ENCODE measurements around the gene APP.

Gene APP

DNA sequence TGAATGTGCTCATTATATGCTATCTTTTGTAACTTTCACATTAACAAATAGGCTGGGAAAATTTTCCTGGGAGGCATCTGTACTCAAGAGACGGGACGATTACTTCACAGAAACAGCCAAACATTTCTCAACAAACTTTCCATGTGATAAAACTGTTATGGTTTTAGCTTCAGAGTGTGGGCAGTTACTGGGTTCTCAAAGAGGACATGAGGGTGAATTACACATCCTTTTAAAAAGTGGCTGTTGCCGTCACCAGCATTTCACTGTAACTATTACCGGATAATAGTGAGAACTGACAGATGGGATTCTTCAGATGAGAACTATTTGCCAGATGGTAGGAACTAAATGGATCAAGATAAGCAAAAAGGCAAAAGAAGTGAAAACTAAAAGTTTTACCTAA is 109.1 kb downstream of the APP start:
- FAIRE-seq = no peak
- TF ChIP-seq, protein P1, sequence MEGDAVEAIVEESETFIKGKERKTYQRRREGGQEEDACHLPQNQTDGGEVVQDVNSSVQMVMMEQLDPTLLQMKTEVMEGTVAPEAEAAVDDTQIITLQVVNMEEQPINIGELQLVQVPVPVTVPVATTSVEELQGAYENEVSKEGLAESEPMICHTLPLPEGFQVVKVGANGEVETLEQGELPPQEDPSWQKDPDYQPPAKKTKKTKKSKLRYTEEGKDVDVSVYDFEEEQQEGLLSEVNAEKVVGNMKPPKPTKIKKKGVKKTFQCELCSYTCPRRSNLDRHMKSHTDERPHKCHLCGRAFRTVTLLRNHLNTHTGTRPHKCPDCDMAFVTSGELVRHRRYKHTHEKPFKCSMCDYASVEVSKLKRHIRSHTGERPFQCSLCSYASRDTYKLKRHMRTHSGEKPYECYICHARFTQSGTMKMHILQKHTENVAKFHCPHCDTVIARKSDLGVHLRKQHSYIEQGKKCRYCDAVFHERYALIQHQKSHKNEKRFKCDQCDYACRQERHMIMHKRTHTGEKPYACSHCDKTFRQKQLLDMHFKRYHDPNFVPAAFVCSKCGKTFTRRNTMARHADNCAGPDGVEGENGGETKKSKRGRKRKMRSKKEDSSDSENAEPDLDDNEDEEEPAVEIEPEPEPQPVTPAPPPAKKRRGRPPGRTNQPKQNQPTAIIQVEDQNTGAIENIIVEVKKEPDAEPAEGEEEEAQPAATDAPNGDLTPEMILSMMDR (IDR thresholded peaks at IDR 0.05; ENCODE audit: insufficient read depth, missing control alignments) = no peak

GRCh38 chr21:26060335-26061115 is 110.0 kb downstream of the APP start:
- FAIRE-seq (no peak), DNase-seq (ENCODE audit: insufficient read length, low spot score) (no peak)
- TF ChIP-seq, protein P1 (IDR thresholded peaks at IDR 0.05; ENCODE audit: insufficient read depth, missing control alignments) = no peak

More for the DNA sequence above, 109.1 kb downstream of the APP start:
- DNase-seq (ENCODE audit: insufficient read length, low spot score) = no peak

DNA sequence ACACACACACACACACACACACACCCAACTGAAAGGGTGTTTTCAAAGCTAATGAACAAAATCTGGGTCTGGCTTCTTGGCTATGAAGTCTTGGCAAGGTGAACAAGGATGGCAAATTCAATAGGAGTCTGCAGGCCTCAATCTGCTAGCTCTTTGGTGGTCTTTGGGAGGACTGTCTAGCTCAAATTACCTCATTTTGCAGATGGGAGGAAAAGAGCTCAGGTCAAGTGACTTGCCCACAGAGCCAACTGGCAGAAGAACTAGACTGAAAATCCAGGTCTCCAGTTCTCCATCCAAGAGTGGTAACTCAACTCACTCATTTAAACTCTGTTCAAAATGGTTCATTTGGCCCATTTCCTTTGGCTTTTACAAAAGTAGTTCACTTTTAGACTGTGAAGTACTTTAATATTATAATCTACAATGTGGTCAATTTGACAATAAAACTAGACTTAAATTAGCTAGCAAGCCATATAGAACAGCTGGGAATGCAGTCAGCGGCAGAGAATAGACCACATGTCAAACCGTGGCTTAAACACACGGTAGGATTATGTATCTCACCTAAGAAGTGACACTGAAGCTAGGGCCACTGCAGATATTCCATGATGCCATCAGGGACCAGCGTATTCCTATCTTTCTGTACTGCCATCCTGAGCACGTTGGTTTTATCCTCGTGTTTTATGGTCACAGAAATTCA is 112.9 kb downstream of the APP start:
- FAIRE-seq = no peak
- DNase-seq (ENCODE audit: insufficient read length, low spot score) = no peak
- TF ChIP-seq, protein P1 (IDR thresholded peaks at IDR 0.05; ENCODE audit: insufficient read depth, missing control alignments) = no peak

DNA sequence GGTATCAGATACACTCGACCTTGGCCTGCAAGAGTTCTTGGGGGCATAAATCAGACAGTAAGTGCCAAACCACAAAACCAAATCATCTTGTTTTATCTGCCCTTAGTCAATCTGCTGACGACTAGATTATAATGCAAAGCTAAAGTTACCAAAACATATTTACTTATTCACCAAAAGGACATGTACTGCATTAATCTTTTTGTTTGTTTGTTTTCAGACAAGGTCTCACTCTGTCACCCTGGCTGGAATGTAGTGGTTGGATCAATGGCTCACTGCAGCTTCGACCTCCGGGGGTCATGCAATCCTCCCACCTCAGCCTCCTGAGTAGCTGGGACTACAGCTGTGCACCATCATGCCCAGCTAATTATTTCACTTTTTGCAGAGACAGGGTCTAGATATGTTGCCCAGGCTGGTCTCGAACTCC is 114.7 kb downstream of the APP start:
- FAIRE-seq = no peak
- no peak for DNase-seq (ENCODE audit: insufficient read length, low spot score)
- TF ChIP-seq, protein P1 (IDR thresholded peaks at IDR 0.05; ENCODE audit: insufficient read depth, missing control alignments) = no peak

DNA sequence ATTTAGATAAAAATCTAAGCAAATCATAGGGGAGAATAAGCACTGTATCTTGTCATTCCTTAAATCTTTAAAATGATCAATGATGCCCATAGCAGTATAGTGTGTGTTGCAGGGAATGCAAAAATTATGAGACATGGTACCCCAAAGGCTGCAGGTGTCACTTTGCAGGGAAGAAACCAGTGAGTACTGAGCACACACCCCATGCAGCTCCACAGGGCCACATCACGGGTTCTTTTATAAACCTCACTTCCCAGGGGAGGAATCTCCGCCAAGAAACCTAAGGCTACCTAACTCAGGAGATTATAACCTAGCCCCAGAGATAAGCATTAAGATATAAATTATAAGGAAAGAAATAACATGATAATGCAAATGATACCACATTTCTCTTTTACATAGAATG is 115.6 kb downstream of the APP start:
- DNase-seq (ENCODE audit: insufficient read length, low spot score) (no peak), FAIRE-seq (no peak)
- TF ChIP-seq, protein P1 (IDR thresholded peaks at IDR 0.05; ENCODE audit: insufficient read depth, missing control alignments) = no peak

GRCh38 chr21:26052057-26052456 is 118.5 kb downstream of the APP start:
- TF ChIP-seq, protein P1 (IDR thresholded peaks at IDR 0.05; ENCODE audit: insufficient read depth, missing control alignments) = no peak
- DNase-seq (ENCODE audit: insufficient read length, low spot score) = no peak
- no peak for FAIRE-seq

DNA sequence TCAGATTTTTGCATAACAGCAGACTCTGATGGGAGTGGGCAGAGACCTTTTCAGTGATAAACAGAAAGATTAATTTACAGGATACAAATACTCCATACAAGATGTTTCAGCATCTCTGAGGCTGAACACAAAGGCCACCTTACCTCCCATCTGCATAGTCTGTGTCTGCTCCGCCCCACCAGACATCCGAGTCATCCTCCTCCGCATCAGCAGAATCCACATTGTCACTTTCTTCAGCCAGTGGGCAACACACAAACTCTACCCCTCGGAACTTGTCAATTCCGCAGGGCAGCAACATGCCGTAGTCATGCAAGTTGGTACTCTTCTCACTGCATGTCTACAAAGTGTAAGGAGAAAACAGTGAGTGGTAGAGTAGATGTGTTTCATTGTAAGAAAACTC is 119.7 kb downstream of the APP start:
- TF ChIP-seq, protein P1 (IDR thresholded peaks at IDR 0.05; ENCODE audit: insufficient read depth, missing control alignments) = no peak
- DNase-seq (ENCODE audit: insufficient read length, low spot score) = no peak
- no peak for FAIRE-seq

All from D721Med (cell line).